WTC11 (cell line): ENCODE results near the gene IFNAR2.

Experiments used
- ATF1 ChIP-seq: sonication (generic); formaldehyde crosslinking; IDR thresholded peaks from 2 replicates; pipeline ENCODE4 v1.8.1; 2023; ENCODE audit warnings: mild to moderate bottlenecking, moderate library complexity, missing genetic modification reagents
- CBFB ChIP-seq: sonication (generic); formaldehyde crosslinking; IDR thresholded peaks from 2 replicates; pipeline ENCODE4 v1.8.1; 2022; ENCODE audit warnings: mild to moderate bottlenecking, low read depth, missing genetic modification reagents
- GTF2I ChIP-seq: fragments of 250-450 bp; sonication (Bioruptor Pico); conservative IDR thresholded peaks from 2 replicates; pipeline ENCODE4 v1.4.0; 2021; ENCODE audit warnings: mild to moderate bottlenecking
- JAZF1 ChIP-seq: fragments of 250-450 bp; sonication (Bioruptor Pico); IDR thresholded peaks from 2 replicates; pipeline ENCODE4 v1.9.0; 2021; ENCODE audit warnings: moderate library complexity, mild to moderate bottlenecking, inconsistent platforms
- SMAD4 ChIP-seq: sonication (generic); formaldehyde crosslinking; IDR thresholded peaks from 2 replicates; pipeline ENCODE4 v1.8.0; 2022; ENCODE audit warnings: mild to moderate bottlenecking, missing genetic modification reagents
- USF2 ChIP-seq: sonication (generic); formaldehyde crosslinking; IDR thresholded peaks from 2 replicates; pipeline ENCODE4 v1.8.1; 2023; ENCODE audit warnings: mild to moderate bottlenecking, missing genetic modification reagents, moderate library complexity
- ZNF423 ChIP-seq: fragments of 250-450 bp; sonication (Bioruptor Pico); IDR thresholded peaks from 2 replicates; pipeline ENCODE4 v2.1.2; 2022; ENCODE audit warnings: mild to moderate bottlenecking, moderate library complexity
- TF ChIP-seq, protein P1 (sequence below): fragments of 200-600 bp; IDR thresholded peaks from 2 replicates; pipeline ENCODE4 v1.8.0; 2022; ENCODE audit warnings: antibody characterized with exemption
- TF ChIP-seq, protein P2 (sequence below): sonication (generic); formaldehyde crosslinking; IDR thresholded peaks from 2 replicates; pipeline ENCODE4 v1.8.1; 2023; ENCODE audit warnings: mild to moderate bottlenecking, moderate library complexity, missing genetic modification reagents
- TF ChIP-seq, protein P3 (sequence below): sonication (generic); formaldehyde crosslinking; IDR thresholded peaks from 2 replicates; pipeline ENCODE4 v1.8.1; 2022; ENCODE audit warnings: missing genetic modification reagents, borderline replicate concordance

DNA sequence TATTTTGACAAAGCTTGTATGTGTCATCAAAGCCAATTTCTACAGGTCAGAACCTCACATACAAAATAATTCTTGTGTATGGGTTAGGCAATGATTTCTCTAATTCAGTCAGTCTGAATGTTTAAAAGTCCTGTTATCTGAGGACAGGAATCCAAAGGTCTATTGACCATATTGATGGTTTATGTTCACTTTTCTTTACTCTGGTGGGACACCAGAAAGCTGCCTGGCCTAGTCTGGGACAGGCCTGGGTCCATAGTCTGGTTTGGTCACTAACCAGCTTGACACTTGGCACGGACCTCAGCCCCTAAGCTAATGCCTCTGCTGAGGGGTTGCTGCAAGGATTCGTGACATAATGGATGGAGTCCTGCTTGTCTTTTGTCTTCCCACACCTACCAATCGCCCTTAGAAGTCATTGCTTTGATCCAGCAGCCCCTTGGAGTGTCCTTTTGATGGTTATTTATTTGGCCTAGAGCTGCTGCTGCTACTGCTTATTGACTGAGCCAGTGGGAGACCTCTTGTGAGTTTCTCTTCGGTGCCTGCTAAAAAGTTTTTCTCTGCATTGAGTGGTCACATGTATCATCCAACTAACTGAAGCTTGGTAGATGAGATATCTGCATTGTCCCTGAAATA is 15.7 kb downstream of the IFNAR2 start:
- TF ChIP-seq, protein P1, sequence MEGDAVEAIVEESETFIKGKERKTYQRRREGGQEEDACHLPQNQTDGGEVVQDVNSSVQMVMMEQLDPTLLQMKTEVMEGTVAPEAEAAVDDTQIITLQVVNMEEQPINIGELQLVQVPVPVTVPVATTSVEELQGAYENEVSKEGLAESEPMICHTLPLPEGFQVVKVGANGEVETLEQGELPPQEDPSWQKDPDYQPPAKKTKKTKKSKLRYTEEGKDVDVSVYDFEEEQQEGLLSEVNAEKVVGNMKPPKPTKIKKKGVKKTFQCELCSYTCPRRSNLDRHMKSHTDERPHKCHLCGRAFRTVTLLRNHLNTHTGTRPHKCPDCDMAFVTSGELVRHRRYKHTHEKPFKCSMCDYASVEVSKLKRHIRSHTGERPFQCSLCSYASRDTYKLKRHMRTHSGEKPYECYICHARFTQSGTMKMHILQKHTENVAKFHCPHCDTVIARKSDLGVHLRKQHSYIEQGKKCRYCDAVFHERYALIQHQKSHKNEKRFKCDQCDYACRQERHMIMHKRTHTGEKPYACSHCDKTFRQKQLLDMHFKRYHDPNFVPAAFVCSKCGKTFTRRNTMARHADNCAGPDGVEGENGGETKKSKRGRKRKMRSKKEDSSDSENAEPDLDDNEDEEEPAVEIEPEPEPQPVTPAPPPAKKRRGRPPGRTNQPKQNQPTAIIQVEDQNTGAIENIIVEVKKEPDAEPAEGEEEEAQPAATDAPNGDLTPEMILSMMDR = no peak
- TF ChIP-seq ZNF423 = no peak
- no peak for TF ChIP-seq GTF2I
- no peak for TF ChIP-seq CBFB (CRISPR knock-in tag)
- TF ChIP-seq, protein P2, sequence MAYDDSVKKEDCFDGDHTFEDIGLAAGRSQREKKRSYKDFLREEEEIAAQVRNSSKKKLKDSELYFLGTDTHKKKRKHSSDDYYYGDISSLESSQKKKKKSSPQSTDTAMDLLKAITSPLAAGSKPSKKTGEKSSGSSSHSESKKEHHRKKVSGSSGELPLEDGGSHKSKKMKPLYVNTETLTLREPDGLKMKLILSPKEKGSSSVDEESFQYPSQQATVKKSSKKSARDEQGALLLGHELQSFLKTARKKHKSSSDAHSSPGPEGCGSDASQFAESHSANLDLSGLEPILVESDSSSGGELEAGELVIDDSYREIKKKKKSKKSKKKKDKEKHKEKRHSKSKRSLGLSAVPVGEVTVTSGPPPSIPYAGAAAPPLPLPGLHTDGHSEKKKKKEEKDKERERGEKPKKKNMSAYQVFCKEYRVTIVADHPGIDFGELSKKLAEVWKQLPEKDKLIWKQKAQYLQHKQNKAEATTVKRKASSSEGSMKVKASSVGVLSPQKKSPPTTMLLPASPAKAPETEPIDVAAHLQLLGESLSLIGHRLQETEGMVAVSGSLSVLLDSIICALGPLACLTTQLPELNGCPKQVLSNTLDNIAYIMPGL (CRISPR knock-in tag) = no peak
- TF ChIP-seq ATF1 (CRISPR knock-in tag) = no peak
- TF ChIP-seq USF2 (CRISPR knock-in tag) = no peak
- no peak for TF ChIP-seq JAZF1
- TF ChIP-seq, protein P3, sequence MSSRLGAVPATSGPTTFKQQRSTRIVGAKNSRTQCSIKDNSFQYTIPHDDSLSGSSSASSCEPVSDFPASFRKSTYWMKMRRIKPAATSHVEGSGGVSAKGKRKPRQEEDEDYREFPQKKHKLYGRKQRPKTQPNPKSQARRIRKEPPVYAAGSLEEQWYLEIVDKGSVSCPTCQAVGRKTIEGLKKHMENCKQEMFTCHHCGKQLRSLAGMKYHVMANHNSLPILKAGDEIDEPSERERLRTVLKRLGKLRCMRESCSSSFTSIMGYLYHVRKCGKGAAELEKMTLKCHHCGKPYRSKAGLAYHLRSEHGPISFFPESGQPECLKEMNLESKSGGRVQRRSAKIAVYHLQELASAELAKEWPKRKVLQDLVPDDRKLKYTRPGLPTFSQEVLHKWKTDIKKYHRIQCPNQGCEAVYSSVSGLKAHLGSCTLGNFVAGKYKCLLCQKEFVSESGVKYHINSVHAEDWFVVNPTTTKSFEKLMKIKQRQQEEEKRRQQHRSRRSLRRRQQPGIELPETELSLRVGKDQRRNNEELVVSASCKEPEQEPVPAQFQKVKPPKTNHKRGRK = no peak
- no peak for TF ChIP-seq SMAD4 (CRISPR knock-in tag)
